H1 (cell line): ENCODE data around the gene KCP.

Source experiments
- CBX5 ChIP-seq: fragments of 300-800, 300-1000 bp; sonication (generic); IDR thresholded peaks from 2 replicates; pipeline ENCODE4 v1.7.1; 2016; ENCODE audit warnings: antibody characterized with exemption, low read length, low read depth
- EZH2 ChIP-seq: fragments of 200-600 bp; sonication (generic); IDR thresholded peaks from 2 replicates; pipeline ENCODE4 v1.7.1; 2012; ENCODE audit warnings: low read depth, mild to moderate bottlenecking, moderate library complexity, low read length, inconsistent platforms; ENCODE audit not compliant: severe bottlenecking
- HDAC6 ChIP-seq: IDR thresholded peaks from one replicate; pipeline ENCODE4 v1.7.1; 2012; ENCODE audit warnings: low read depth, mild to moderate bottlenecking, inconsistent platforms, low read length, moderate library complexity
- NRF1 ChIP-seq: IDR thresholded peaks from 2 replicates; pipeline ENCODE4 v1.6.1; 2011; ENCODE audit warnings: mild to moderate bottlenecking, low read depth, low read length, improper control_type of control experiment
- POLR2AphosphoS5 ChIP-seq: IDR thresholded peaks from 2 replicates; pipeline ENCODE4 v1.6.1; 2011; ENCODE audit warnings: low read depth, low read length
- TBP ChIP-seq: IDR thresholded peaks from 2 replicates; pipeline ENCODE4 v1.6.1; 2011; ENCODE audit warnings: low read depth, low read length, improper control_type of control experiment
- YY1 ChIP-seq: IDR thresholded peaks from 2 replicates; pipeline ENCODE4 v1.6.1; 2011; ENCODE audit warnings: low read depth, mild to moderate bottlenecking, low read length
- ZNF274 ChIP-seq: IDR thresholded peaks from 2 replicates; pipeline ENCODE4 v1.7.0; 2012; ENCODE audit warnings: low read length, borderline replicate concordance; ENCODE audit errors: extremely low read depth
- TF ChIP-seq, protein P1 (sequence below), 3 experiments: IDR thresholded peaks; 1 replicate in 2 of 3; 2 replicates in 1 of 3; pipeline versions ENCODE4 v1.5.1 to v1.6.1; 2011; ENCODE audit warnings: low read length in 3 of 3, mild to moderate bottlenecking in 3 of 3, inconsistent platforms in 2 of 3, low read depth in 1 of 3, moderate library complexity in 1 of 3; ENCODE audit not compliant: insufficient read depth in 1 of 3; ENCODE audit errors: control extremely low read depth in 1 of 3

DNA sequence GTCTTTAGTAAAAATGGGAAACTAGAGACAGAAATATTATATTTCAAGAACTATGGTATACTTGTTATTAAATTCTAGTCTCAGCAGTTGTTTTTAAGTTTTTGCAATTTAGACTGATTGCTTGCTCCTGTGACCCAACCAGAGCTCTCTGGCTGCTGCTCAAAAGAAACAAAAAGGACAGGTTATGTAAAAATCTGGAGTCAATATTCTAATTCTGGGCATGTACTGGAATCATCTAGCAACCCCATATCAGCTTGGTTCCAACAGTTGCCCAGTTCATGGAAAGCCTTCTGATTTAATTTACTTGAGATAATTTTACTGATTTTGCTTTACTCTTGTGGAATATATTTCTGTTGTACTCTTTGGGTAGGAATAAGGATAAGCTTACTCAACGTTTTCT is 10.3 kb downstream of the KCP start:
- no peak for TF ChIP-seq NRF1
- TF ChIP-seq, protein P1, sequence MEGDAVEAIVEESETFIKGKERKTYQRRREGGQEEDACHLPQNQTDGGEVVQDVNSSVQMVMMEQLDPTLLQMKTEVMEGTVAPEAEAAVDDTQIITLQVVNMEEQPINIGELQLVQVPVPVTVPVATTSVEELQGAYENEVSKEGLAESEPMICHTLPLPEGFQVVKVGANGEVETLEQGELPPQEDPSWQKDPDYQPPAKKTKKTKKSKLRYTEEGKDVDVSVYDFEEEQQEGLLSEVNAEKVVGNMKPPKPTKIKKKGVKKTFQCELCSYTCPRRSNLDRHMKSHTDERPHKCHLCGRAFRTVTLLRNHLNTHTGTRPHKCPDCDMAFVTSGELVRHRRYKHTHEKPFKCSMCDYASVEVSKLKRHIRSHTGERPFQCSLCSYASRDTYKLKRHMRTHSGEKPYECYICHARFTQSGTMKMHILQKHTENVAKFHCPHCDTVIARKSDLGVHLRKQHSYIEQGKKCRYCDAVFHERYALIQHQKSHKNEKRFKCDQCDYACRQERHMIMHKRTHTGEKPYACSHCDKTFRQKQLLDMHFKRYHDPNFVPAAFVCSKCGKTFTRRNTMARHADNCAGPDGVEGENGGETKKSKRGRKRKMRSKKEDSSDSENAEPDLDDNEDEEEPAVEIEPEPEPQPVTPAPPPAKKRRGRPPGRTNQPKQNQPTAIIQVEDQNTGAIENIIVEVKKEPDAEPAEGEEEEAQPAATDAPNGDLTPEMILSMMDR (IDR thresholded peaks at IDR 0.05; ENCODE audit: control extremely low read depth in 1 of 3, insufficient read depth in 1 of 3, low read depth in 1 of 3, low read length in 3 of 3): no peak
- TF ChIP-seq POLR2AphosphoS5: no peak
- TF ChIP-seq TBP: no peak
- no peak for TF ChIP-seq EZH2
- TF ChIP-seq ZNF274: no peak
- TF ChIP-seq CBX5: no peak
- no peak for TF ChIP-seq HDAC6
- TF ChIP-seq YY1: no peak
